Natural killer cell treated with Interleukin-12 subunit alpha and Interleukin-12 subunit beta and Interleukin-15 and Interleukin-18, amount 100 ng/mL, for 72 hours (primary cell): ENCODE measurements around the gene PILRA. TPM values are rescaled to one million over a fixed set of nuclear protein-coding genes. Genes with fewer than 3 reads are reported as not detected.

ENCODE experiments used
- ATAC-seq, 2 donors: fragments of 150-1000 bp; cut with Tn5 transposase in 1 of 2; sonication (Bioruptor Pico), chemical (Tn5 transposase) in 1 of 2; 2 replicates each; pipeline ENCODE4 v1.10.0; 2021
- DNase-seq: peaks from one replicate; pipeline ENCODE4 v3.0.0; 2022; ENCODE audit warnings: low spot score
- H3K27ac Mint-ChIP-seq, 2 donors: 1 replicate in 1 of 2; 2 replicates in 1 of 2; pipeline ENCODE4 v1.8.0; 2022; ENCODE audit warnings: mixed read lengths in 2 of 2, mild to moderate bottlenecking in 1 of 2, moderate library complexity in 1 of 2
- H3K27me3 Mint-ChIP-seq, 2 donors: 1 replicate in 1 of 2; 2 replicates in 1 of 2; pipeline ENCODE4 v1.8.0; 2022; ENCODE audit warnings: mixed read lengths in 2 of 2
- H3K36me3 Mint-ChIP-seq: one replicate; pipeline ENCODE4 v1.8.0; 2022; ENCODE audit warnings: mixed read lengths
- H3K4me1 Mint-ChIP-seq, 2 donors: 1 replicate in 1 of 2; 2 replicates in 1 of 2; pipeline ENCODE4 v1.8.0; 2022; ENCODE audit warnings: low read depth in 2 of 2, mixed read lengths in 2 of 2, mild to moderate bottlenecking in 1 of 2
- H3K4me3 Mint-ChIP-seq: one replicate; pipeline ENCODE4 v1.8.0; 2022; ENCODE audit warnings: mixed read lengths
- H3K9me3 Mint-ChIP-seq: 2 replicates; pipeline ENCODE4 v1.8.0; 2022; ENCODE audit warnings: mixed read lengths
- total RNA-seq, 2 donors: library from RNA; stranded (reverse); gene quantifications; one replicate each; pipeline ENCODE4 v1.2.3, GENCODE V29; 2022

PILRA gene
- total RNA-seq, 2 donors from 2014 or later, result 3.7 to 6.8 TPM

DNA sequence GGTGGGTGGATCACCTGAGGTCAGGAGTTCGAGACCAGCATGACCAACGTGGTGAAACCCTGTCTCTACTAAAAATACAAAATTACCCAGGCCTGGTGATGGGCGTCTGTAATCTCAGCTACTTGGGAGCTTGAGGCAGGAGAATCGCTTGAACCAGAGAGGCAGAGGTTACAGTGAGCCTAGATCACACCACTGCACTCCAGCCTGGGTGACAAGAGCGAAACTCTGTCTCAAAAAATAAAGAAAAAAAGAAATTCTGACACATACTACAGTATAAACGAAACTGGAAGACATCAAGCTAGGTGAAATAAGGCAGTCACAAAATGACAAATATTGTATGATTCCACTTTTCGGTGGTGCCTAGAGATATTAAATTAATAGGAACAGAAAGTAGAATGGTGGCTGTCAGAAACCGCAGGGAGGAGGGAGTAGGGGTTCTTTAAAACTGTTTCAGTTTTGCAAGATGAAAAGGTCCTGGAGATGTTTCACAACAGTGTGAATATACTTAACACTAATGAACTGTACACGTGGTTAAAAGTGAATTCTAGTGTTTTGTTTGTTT lies 23.2 kb downstream of the PILRA start:
- Mint-ChIP-seq H3K27me3 (no peaks in the 10 kb centered on the region), H3K9me3 (no peaks in the 10 kb centered on the region), H3K4me1 (peaks cover 30 to 41% of the 10 kb centered on the region in 2 donors), H3K36me3 (no peaks in the 10 kb centered on the region), H3K27ac (peak overlapping the region; percentile 84 to 99), H3K4me3 (peak overlapping the region; percentile 86)
- DNase-seq, result peak; percentile 81
- ATAC-seq, result peak; percentile 96 to 97

- H3K4me1 Mint-ChIP-seq, result peaks cover 30 to 36% of the 10 kb centered on the region in 2 donors
- H3K36me3 Mint-ChIP-seq, result no peaks in the 10 kb centered on the region
- ATAC-seq (no peak), DNase-seq (no peak)
- H3K4me3 Mint-ChIP-seq, result peak overlapping the region; percentile 86
- H3K27me3 Mint-ChIP-seq, result no peaks in the 10 kb centered on the region
- H3K27ac Mint-ChIP-seq, result peak overlapping the region; percentile 84 to 99
- H3K9me3 Mint-ChIP-seq, result no peaks in the 10 kb centered on the region
Observed at GRCh38 chr7:100397315-100398081, 24.2 kb downstream of the PILRA start.

DNA sequence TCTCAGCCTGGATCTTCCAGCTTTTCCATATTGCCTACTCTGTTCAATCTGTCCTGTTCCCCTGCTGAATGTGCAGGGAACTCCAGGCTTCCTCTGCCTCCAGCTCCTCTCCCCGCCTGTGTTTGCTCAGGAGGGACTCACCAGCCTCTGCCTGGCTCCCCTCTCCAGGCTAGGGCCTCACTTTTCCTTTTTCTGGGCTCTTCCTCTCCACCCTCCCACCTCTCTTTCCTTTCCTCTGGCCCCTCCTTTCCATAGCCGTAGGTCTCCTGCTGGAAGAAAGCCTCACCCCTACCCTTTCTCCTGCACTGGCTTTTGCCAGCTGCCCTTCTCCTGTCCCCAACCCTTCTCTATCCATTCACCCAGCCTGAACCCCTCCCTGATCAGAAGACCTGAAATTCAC lies 25.0 kb downstream of the PILRA start:
- H3K4me3 Mint-ChIP-seq, result peak overlapping the region; percentile 47
- no peaks in the 10 kb centered on the region for H3K9me3 Mint-ChIP-seq
- peaks cover 30 to 34% of the 10 kb centered on the region in 2 donors for H3K4me1 Mint-ChIP-seq
- no peaks in the 10 kb centered on the region for H3K36me3 Mint-ChIP-seq
- H3K27me3 Mint-ChIP-seq, result no peaks in the 10 kb centered on the region
- no peak for ATAC-seq
- no peak for DNase-seq
- H3K27ac Mint-ChIP-seq, result peak overlapping the region; percentile 48 to 99

DNA sequence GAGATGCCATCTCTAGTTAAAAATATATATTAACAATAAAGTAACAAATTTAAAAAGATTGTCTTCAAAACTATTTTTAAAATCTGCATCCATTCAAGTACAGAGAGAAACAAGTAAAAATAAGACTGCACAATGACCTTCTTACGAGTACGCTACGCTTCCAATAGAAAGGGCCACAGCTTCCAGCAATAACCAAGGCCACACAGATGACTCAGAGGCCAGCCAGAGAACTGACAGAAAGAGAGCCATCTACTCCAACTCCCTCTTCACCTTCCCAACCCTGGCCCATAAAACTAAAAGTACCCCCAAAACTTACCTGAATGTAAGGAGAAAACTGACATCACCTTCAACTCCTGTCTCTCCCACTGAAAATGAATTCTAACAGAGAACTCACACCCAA lies 26.8 kb downstream of the PILRA start:
- no peak for ATAC-seq
- Mint-ChIP-seq H3K36me3 (no peaks in the 10 kb centered on the region), H3K9me3 (no peaks in the 10 kb centered on the region), H3K4me1 (peaks cover 30 to 34% of the 10 kb centered on the region in 2 donors), H3K27me3 (no peaks in the 10 kb centered on the region), H3K4me3 (no peak overlapping the region), H3K27ac (peak overlapping the region in 1 of 2 donors; percentile 99)
- DNase-seq, result no peak

DNA sequence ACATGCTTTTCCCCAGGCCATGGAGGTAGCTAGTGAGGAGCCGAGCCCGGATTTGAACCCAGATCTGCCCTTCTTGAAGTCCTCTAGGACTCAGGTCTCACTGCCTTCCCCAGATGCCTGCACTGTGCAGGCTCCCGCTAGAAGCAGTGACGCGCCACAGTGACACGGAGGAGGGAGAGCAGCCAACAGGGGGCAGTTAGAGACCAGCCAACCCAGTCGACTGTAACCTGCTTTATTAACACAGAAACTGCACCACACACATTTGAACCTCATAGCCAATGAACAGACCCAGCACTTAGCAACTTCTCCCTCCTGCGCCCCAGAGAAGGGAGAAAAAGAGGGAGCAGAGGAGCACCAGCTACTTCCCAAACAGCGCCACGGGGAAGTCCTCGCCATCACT lies 27.4 kb downstream of the PILRA start:
- Mint-ChIP-seq H3K27ac (peak overlapping the region in 1 of 2 donors; percentile 99), H3K27me3 (no peaks in the 10 kb centered on the region), H3K9me3 (no peaks in the 10 kb centered on the region), H3K36me3 (no peaks in the 10 kb centered on the region), H3K4me3 (no peak overlapping the region), H3K4me1 (peaks cover 27 to 29% of the 10 kb centered on the region in 2 donors)
- DNase-seq (no peak), ATAC-seq (no peak)

DNA sequence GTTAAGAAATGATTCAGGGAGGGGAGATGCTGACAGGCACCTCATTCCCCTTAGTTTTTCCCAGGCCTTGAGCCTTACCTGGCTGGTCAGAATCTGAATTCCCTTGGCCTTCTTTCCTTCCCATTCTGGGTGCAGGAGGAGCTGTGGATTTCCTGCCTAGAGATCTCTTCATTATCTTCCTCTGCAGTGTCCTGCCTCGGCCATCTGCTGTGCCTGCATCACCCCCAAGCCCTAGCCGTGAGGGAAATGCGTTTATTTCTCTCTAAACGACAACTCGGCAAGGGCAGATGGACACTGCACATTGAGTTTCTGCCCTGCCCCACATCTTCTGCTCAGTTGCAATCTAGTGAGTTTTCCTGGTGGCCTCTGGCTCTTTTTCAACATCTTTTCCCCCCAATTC lies 28.5 kb downstream of the PILRA start:
- Mint-ChIP-seq H3K27ac (peak overlapping the region in 1 of 2 donors; percentile 9), H3K4me1 (peaks cover 21% of the 10 kb centered on the region in 2 donors)
- DNase-seq, result no peak

DNA sequence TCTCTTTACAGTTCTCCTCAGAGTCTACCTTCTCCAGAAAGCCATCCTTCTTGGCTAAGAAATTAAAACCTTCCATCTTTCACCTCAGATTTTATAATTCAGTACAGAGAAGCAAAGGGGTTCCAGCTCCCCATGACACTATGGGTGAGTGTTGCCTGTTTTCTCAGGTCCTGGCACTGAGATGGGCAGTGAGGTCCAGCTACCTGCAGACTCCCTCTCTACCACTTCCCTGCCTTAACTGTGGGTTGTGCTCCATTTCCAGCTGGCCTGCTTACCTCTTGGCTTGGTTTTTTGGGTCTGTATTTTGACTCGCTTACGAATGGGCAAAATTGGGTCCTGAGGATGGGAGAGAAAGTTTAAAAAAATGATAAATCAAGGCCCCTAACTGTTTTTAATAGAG lies 29.0 kb downstream of the PILRA start:
- no peak for ATAC-seq
- Mint-ChIP-seq H3K4me1 (peaks cover 17% of the 10 kb centered on the region in 2 donors), H3K36me3 (no peaks in the 10 kb centered on the region), H3K9me3 (no peaks in the 10 kb centered on the region), H3K27me3 (no peaks in the 10 kb centered on the region), H3K27ac (peak overlapping the region in 1 of 2 donors; percentile 9), H3K4me3 (no peak overlapping the region)
- no peak for DNase-seq

More for the DNA sequence above, 28.5 kb downstream of the PILRA start:
- Mint-ChIP-seq H3K27me3 (no peaks in the 10 kb centered on the region), H3K9me3 (no peaks in the 10 kb centered on the region), H3K4me3 (no peak overlapping the region), H3K36me3 (no peaks in the 10 kb centered on the region)
- ATAC-seq, result no peak

GRCh38 chr7:100406767-100407166 lies 33.5 kb downstream of the PILRA start:
- Mint-ChIP-seq H3K27ac (no peak overlapping the region), H3K4me3 (no peak overlapping the region), H3K4me1 (no peaks in the 10 kb centered on the region), H3K9me3 (no peaks in the 10 kb centered on the region), H3K36me3 (no peaks in the 10 kb centered on the region), H3K27me3 (no peaks in the 10 kb centered on the region)
- no peak for DNase-seq
- no peak for ATAC-seq

DNA sequence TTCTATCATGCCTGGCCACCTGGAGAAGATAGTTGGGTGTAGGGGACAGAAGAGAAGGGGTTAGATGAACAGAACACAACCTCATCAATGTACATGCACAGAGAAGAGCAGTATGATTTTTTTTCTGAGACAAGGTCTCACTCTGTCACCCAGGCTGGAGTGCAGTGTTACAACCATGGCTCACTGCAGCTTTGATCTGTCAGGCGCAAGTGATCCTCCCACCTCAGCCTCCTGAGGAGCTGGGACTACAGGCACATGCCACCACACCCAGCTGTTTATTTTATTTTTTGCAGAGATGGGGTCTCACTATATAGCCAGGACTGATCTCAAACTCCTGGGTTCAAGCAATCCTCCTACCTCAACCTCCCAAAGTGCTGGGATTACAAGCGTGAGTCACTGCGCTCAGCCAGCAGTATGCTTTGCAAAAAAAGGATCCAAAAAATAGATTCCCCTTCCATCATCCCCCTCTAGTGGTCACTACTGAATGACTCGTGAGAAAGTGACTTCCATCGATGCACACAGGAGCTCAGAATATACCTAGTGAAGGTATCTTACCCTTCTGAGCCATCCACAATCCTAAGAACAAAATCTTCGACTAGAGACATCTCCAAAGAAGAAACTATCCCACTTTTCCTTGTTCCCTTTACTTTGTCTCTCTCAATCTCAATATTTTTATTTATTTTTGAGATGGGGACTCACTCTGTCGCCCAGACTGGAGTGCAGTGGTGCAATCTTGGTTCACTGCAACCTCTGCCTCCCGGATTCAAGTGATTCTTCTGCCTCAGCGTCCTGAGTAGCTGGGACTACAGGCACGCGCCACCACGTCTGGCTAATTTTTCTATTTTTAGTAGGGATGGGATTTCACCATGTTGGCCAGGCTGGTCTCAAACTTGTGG lies 34.2 kb downstream of the PILRA start:
- H3K27me3 Mint-ChIP-seq, result no peaks in the 10 kb centered on the region
- H3K9me3 Mint-ChIP-seq, result no peaks in the 10 kb centered on the region
- no peaks in the 10 kb centered on the region for H3K4me1 Mint-ChIP-seq
- peak; percentile 79 for DNase-seq
- no peak overlapping the region for H3K27ac Mint-ChIP-seq
- peak; percentile 82 to 84 for ATAC-seq
- H3K36me3 Mint-ChIP-seq, result no peaks in the 10 kb centered on the region
- no peak overlapping the region for H3K4me3 Mint-ChIP-seq

DNA sequence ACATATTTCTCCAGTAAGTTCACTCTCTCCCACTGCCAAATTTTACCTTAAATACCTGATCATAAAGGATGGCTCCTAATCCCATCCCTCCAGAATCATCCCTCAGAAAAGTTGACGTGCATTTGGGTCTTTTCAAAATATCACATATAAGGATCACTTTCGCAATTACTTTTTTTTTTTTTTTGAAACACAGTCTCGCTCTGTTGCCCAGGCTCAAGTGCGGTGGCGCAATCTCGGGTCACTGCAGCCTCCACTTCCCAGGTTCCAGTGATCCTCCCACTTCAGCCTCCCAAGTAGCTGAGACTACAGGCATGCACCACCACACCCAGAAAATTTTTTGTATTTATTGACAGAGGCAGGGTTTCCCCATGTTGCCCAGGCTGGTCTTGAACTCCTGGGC lies 37.8 kb downstream of the PILRA start:
- DNase-seq (no peak), ATAC-seq (no peak)
- H3K27me3 Mint-ChIP-seq, result no peaks in the 10 kb centered on the region
- no peak overlapping the region for H3K27ac Mint-ChIP-seq
- H3K4me3 Mint-ChIP-seq, result no peak overlapping the region
- H3K36me3 Mint-ChIP-seq, result no peaks in the 10 kb centered on the region
- no peaks in the 10 kb centered on the region for H3K4me1 Mint-ChIP-seq
- no peaks in the 10 kb centered on the region for H3K9me3 Mint-ChIP-seq

DNA sequence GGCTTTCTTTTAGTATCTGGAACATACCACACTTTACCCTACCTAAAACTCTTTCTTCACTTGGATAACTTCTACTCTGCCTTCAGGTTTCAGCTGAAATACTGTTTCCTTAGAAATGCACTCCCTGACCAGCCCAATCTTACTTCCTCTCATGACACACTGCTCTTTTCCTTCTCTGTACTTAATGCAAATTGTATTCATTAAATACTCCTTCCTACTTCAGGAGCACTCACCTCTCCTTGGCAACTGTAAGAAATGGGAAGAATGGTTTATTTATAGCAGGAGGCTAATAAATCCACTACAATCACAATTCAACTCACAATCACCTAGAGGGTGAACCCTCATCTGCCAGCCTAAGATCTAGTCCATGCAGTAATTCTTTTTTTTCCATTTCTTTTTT lies 40.1 kb downstream of the PILRA start:
- no peak overlapping the region for H3K4me3 Mint-ChIP-seq
- no peaks in the 10 kb centered on the region for H3K9me3 Mint-ChIP-seq
- no peaks in the 10 kb centered on the region for H3K27me3 Mint-ChIP-seq
- no peaks in the 10 kb centered on the region for H3K4me1 Mint-ChIP-seq
- H3K36me3 Mint-ChIP-seq, result no peaks in the 10 kb centered on the region
- ATAC-seq, result no peak
- DNase-seq, result no peak
- H3K27ac Mint-ChIP-seq, result no peak overlapping the region

DNA sequence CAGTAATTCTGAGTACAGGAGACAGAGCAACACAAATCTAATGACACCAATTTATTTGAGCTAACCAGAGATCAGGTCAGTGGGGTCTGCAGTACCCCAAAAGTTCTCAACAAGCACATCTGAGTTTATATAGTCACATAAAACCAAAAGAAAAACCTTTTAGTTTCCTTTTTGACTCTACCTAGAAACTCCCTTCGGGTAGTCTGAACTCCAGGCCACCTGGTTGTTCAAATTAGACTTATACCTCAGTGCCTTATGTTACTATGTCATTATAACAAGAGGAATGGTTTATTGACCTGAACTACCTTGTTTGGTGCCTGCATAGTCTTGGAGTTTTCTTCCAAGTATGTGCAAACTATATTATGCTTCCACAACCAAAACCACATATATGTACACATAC lies 40.6 kb downstream of the PILRA start:
- no peak for DNase-seq
- Mint-ChIP-seq H3K9me3 (no peaks in the 10 kb centered on the region), H3K27ac (no peak overlapping the region), H3K4me3 (no peak overlapping the region), H3K36me3 (no peaks in the 10 kb centered on the region), H3K27me3 (no peaks in the 10 kb centered on the region), H3K4me1 (no peaks in the 10 kb centered on the region)
- ATAC-seq, result no peak

DNA sequence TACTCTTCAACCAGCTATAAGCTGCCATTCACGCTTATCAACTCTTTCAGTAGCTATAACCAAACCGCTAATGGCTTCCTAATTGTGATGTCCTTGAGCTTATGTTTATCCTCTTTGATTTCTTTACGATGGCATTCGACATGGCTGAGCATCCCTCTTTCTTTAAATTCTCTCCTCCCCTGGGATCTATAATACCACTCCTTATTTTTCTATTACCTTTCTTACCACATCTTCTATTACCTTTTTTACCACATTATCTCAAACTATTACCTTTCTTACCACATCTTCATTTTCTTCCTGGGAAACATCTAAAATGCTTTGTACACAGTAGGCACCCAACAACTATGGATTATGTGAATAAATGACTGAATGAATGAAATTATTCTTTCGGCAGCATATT lies 42.2 kb downstream of the PILRA start:
- Mint-ChIP-seq H3K27ac (no peak overlapping the region), H3K36me3 (no peaks in the 10 kb centered on the region), H3K9me3 (no peaks in the 10 kb centered on the region), H3K4me3 (no peak overlapping the region), H3K4me1 (peaks cover 0 to 3% of the 10 kb centered on the region in 2 donors), H3K27me3 (no peaks in the 10 kb centered on the region)
- no peak for ATAC-seq
- no peak for DNase-seq
